H1 (cell line): ENCODE measurements around the gene LDAH. TPM values are rescaled to one million over a fixed set of nuclear protein-coding genes. Genes with fewer than 3 reads are reported as not detected.

Source experiments
- CTCF ChIA-PET: fragments of 300-600 bp; sonication (Branson Sonifier 250); formaldehyde crosslinking; loops from one replicate; lab custom pipeline; 2021; ENCODE audit not compliant: partially characterized antibody; lab: Charles Lee
- POLR2A ChIA-PET: fragments of 300-600 bp; sonication (Branson Sonifier 250); formaldehyde crosslinking; loops from one replicate; lab custom pipeline; 2021; ENCODE audit warnings: inconsistent platforms; ENCODE audit not compliant: partially characterized antibody; lab: Charles Lee
- DNase-seq, 2 experiments: peaks; one replicate each; pipeline versions ENCODE4 v3.0.0 to v3.0.0-alpha.2; 2010 to 2022; ENCODE audit warnings: low spot score in 2 of 2, low read depth in 1 of 2, mixed read lengths in 1 of 2
- FAIRE-seq: peaks from 2 replicates; lab custom pipeline; 2011; peaks lifted over from hg19 to GRCh38; lab: Jason Lieb, UNC
- H2AFZ ChIP-seq: 2 replicates; pipeline ENCODE4 v1.8.1; 2012; ENCODE audit warnings: low read length, inconsistent platforms
- H2AK5ac ChIP-seq: 2 replicates; pipeline ENCODE4 v1.6.1; 2013; ENCODE audit warnings: low read depth, low read length
- H2BK120ac ChIP-seq: replicated peaks from 2 replicates; pipeline ENCODE3; 2013; ENCODE audit warnings: low read depth, low read length, inconsistent platforms
- H2BK12ac ChIP-seq: 2 replicates; pipeline ENCODE4 v1.6.1; 2013; ENCODE audit warnings: low read depth, low read length
- H2BK15ac ChIP-seq: 2 replicates; pipeline ENCODE4 v1.6.1; 2013; ENCODE audit warnings: low read length
- H2BK20ac ChIP-seq: 2 replicates; pipeline ENCODE4 v1.6.1; 2013; ENCODE audit warnings: low read length
- H2BK5ac ChIP-seq: 2 replicates; pipeline ENCODE4 v1.6.1; 2013; ENCODE audit warnings: low read depth, low read length
- H3K14ac ChIP-seq: 2 replicates; pipeline ENCODE4 v1.6.1; 2013; ENCODE audit warnings: inconsistent platforms; ENCODE audit not compliant: insufficient read length
- H3K18ac ChIP-seq: 2 replicates; pipeline ENCODE4 v1.6.1; 2013; ENCODE audit warnings: low read length; ENCODE audit errors: extremely low read depth
- H3K23ac ChIP-seq: 2 replicates; pipeline ENCODE4 v1.6.1; 2013; ENCODE audit warnings: inconsistent platforms; ENCODE audit not compliant: insufficient read length
- H3K23me2 ChIP-seq: 2 replicates; pipeline ENCODE4 v1.6.1; 2013; ENCODE audit warnings: low read depth, low read length
- H3K27ac ChIP-seq: 2 replicates; pipeline ENCODE4 v1.6.1; 2011; ENCODE audit warnings: low read depth, low read length, inconsistent platforms
- H3K27me3 ChIP-seq, 4 experiments: replicated peaks in 1 of 4; 1 replicate in 1 of 4; 2 replicates in 3 of 4; pipeline versions ENCODE4 v1.6.1 to v1.8.1; 2011 to 2013; ENCODE audit warnings: low read length in 3 of 4, mild to moderate bottlenecking in 3 of 4, inconsistent platforms in 2 of 4, mixed read lengths in 2 of 4, moderate library complexity in 1 of 4; ENCODE audit not compliant: control insufficient read depth in 3 of 4, insufficient read depth in 3 of 4; ENCODE audit errors: extremely low read depth in 1 of 4
- H3K36me3 ChIP-seq, 4 experiments: 2 replicates each; pipeline versions ENCODE4 v1.6.1 to v1.8.1; 2011 to 2013; ENCODE audit warnings: mild to moderate bottlenecking in 4 of 4, low read length in 3 of 4, moderate library complexity in 2 of 4, control low read depth in 1 of 4, inconsistent platforms in 1 of 4; ENCODE audit not compliant: insufficient read depth in 4 of 4, control insufficient read depth in 2 of 4
- H3K4ac ChIP-seq: replicated peaks from 2 replicates; pipeline ENCODE3; 2013; ENCODE audit warnings: low read length, low read depth, mixed read lengths, inconsistent platforms; ENCODE audit not compliant: insufficient read length
- H3K4me1 ChIP-seq, 4 experiments: replicated peaks in 1 of 4; 1 replicate in 1 of 4; 2 replicates in 3 of 4; pipeline versions ENCODE4 v1.6.1 to v1.8.1; 2011 to 2013; ENCODE audit warnings: low read length in 3 of 4, inconsistent platforms in 2 of 4, mixed read lengths in 1 of 4; ENCODE audit not compliant: insufficient read depth in 4 of 4, control insufficient read depth in 3 of 4
- H3K4me2 ChIP-seq, 2 experiments: 2 replicates each; pipeline versions ENCODE4 v1.6.1 to v1.8.1; 2011 to 2013; ENCODE audit warnings: low read depth in 2 of 2, low read length in 2 of 2, control low read depth in 1 of 2, inconsistent platforms in 1 of 2, mild to moderate bottlenecking in 1 of 2; ENCODE audit not compliant: insufficient read depth in 1 of 2
- H3K4me3 ChIP-seq, 4 experiments: fragments of 200-600, 300-600 bp in 1 of 4; sonication (generic), shearing (Covaris generic), sonication (Bioruptor Twin) in 1 of 4; 2 replicates each; pipeline versions ENCODE4 v1.5.1 to v1.8.1; 2011 to 2016; ENCODE audit warnings: low read length in 4 of 4, low read depth in 3 of 4, control low read depth in 2 of 4, inconsistent platforms in 2 of 4, mild to moderate bottlenecking in 2 of 4, mixed read lengths in 1 of 4, moderate library complexity in 1 of 4; ENCODE audit not compliant: insufficient read depth in 2 of 4; ENCODE audit errors: extremely low read depth in 1 of 4
- H3K56ac ChIP-seq: replicated peaks from 2 replicates; pipeline ENCODE3; 2013; ENCODE audit warnings: low read depth, mild to moderate bottlenecking, mixed read lengths, low read length, inconsistent platforms; ENCODE audit not compliant: insufficient read length
- H3K79me1 ChIP-seq: 2 replicates; pipeline ENCODE4 v1.6.1; 2013; ENCODE audit warnings: low read depth, low read length, control low read depth
- H3K79me2 ChIP-seq, 2 experiments: 2 replicates each; pipeline versions ENCODE4 v1.6.1 to v1.8.1; 2012 to 2013; ENCODE audit warnings: low read length in 2 of 2, mild to moderate bottlenecking in 2 of 2, inconsistent platforms in 1 of 2; ENCODE audit not compliant: insufficient read depth in 2 of 2, control insufficient read depth in 1 of 2
- H3K9ac ChIP-seq, 4 experiments: replicated peaks in 1 of 4; 1 replicate in 1 of 4; 2 replicates in 3 of 4; pipeline versions ENCODE4 v1.6.1 to v1.8.1; 2011 to 2013; ENCODE audit warnings: low read depth in 3 of 4, low read length in 3 of 4, control low read depth in 2 of 4, mild to moderate bottlenecking in 2 of 4, moderate library complexity in 2 of 4, inconsistent platforms in 1 of 4; ENCODE audit errors: extremely low read depth in 1 of 4
- H3K9me3 ChIP-seq, 2 experiments: 2 replicates each; pipeline versions ENCODE4 v1.6.1 to v1.8.1; 2012 to 2013; ENCODE audit warnings: mild to moderate bottlenecking in 2 of 2, moderate library complexity in 2 of 2, control low read depth in 1 of 2, inconsistent platforms in 1 of 2, low read depth in 1 of 2, low read length in 1 of 2, mixed read lengths in 1 of 2; ENCODE audit not compliant: insufficient read depth in 2 of 2
- H4K20me1 ChIP-seq, 2 experiments: replicated peaks in 1 of 2; 2 replicates each; pipeline versions ENCODE3 to v1.8.1; 2011 to 2013; ENCODE audit warnings: inconsistent platforms in 2 of 2, low read length in 2 of 2, mild to moderate bottlenecking in 1 of 2; ENCODE audit not compliant: insufficient read depth in 2 of 2, control insufficient read depth in 1 of 2
- H4K5ac ChIP-seq: 2 replicates; pipeline ENCODE4 v1.6.1; 2013; ENCODE audit warnings: low read length, low read depth, mixed read lengths, inconsistent platforms; ENCODE audit not compliant: insufficient read length
- H4K8ac ChIP-seq: 2 replicates; pipeline ENCODE4 v1.8.0; 2013; ENCODE audit warnings: mild to moderate bottlenecking, moderate library complexity, low read length, inconsistent platforms; ENCODE audit not compliant: insufficient read depth; ENCODE audit errors: extremely low read depth
- H4K91ac ChIP-seq: replicated peaks from 2 replicates; pipeline ENCODE3; 2013; ENCODE audit warnings: low read length, mixed read lengths, inconsistent platforms; ENCODE audit not compliant: insufficient read length
- BCL11A ChIP-seq, 2 experiments: IDR thresholded peaks; one replicate each; pipeline ENCODE4 v1.6.1; 2011; ENCODE audit warnings: low read depth in 2 of 2, low read length in 2 of 2, mild to moderate bottlenecking in 2 of 2
- CREB1 ChIP-seq: IDR thresholded peaks from 2 replicates; pipeline ENCODE4 v1.6.1; 2012; ENCODE audit warnings: inconsistent platforms
- POLR2AphosphoS5 ChIP-seq: IDR thresholded peaks from 2 replicates; pipeline ENCODE4 v1.6.1; 2011; ENCODE audit warnings: low read depth, low read length
- RNF2 ChIP-seq: fragments of 200-900, 300-1000 bp; sonication (generic); IDR thresholded peaks from 2 replicates; pipeline ENCODE4 v1.7.1; 2016; ENCODE audit warnings: borderline replicate concordance, low read depth, mild to moderate bottlenecking, antibody characterized with exemption, low read length; ENCODE audit not compliant: poor library complexity, severe bottlenecking; ENCODE audit errors: missing control alignments
- SP2 ChIP-seq: IDR thresholded peaks from 2 replicates; pipeline ENCODE4 v1.6.1; 2012; ENCODE audit warnings: mild to moderate bottlenecking, low read length, inconsistent platforms
- TAF7 ChIP-seq: optimal IDR thresholded peaks from 2 replicates; pipeline ENCODE3; 2011; ENCODE audit warnings: low read depth, mild to moderate bottlenecking, inconsistent platforms, low read length, moderate library complexity, borderline replicate concordance
- YY1 ChIP-seq: IDR thresholded peaks from 2 replicates; pipeline ENCODE4 v1.6.1; 2011; ENCODE audit warnings: low read depth, mild to moderate bottlenecking, low read length
- whole genome bisulfite sequencing, 2 experiments: shearing (Covaris generic) in 1 of 2; methylation state at CpG; one replicate each; pipeline versions ENCODE4 v1.1.6 to v1.1.7; 2013 to 2015; ENCODE audit warnings: low lambda C conversion rate in 2 of 2, mixed read lengths in 2 of 2, inconsistent platforms in 1 of 2, low coverage in 1 of 2, missing lambda C conversion rate in 1 of 2; ENCODE audit not compliant: insufficient replicate concordance in 2 of 2, insufficient coverage in 1 of 2, insufficient read length in 1 of 2; ENCODE audit errors: extremely low coverage in 1 of 2, missing lambda C conversion rate in 1 of 2; 5-methylcytosine and 5-hydroxymethylcytosine counted together
- polyA plus RNA-seq, 7 experiments: library from polyadenylated mRNA; depleted of rRNA in 3 of 7; stranded (reverse) in 5 of 7; unstranded in 2 of 7; fragments of >200 nt in 5 of 7; fragments of 200-250 nt in 2 of 7; gene quantifications; 1 replicate in 5 of 7; 2 replicates in 1 of 7; 4 replicates in 1 of 7; pipeline versions ENCODE4 v1.2.1 to v1.2.3, GENCODE V29; 2011 to 2013; ENCODE audit warnings: missing spikeins in 2 of 7, mixed read lengths in 2 of 7
- total RNA-seq: library from RNA; stranded (reverse); fragmentation: NEBNext Ultra II Directional; extraction: Animal tissue kit (Norgen Biotek cat#: 25700); gene quantifications from 2 replicates; pipeline ENCODE4 v1.2.1, GENCODE V29; 2021

LDAH gene
- total and polyA plus RNA-seq, 2 of the 8 experiments (the other 6 are each of a cell fraction or from before 2014, with no cell fraction given), result 10.9 to 26.3 TPM

- CTCF ChIA-PET, result interaction anchor here (0.6 to 1.7 kb wide), 5 partner anchors 10 to 219 kb away, joined by 3 to 5 read pairs (median 4); no protein-coding TSS in a partner anchor
Observed at GRCh38 chr2:20744366-20745335, 78.2 kb downstream of the LDAH start.

More at GRCh38 chr2:20744366-20745335, 78.2 kb downstream of the LDAH start:
- Histone ChIP-seq H2BK120ac (no peak overlapping the region), H3K4me2 (no peak overlapping the region), H3K79me2 (no peaks in the 10 kb centered on the region), H3K56ac (no peak overlapping the region), H3K4me3 (no peak overlapping the region), H3K27me3 (no peaks in the 10 kb centered on the region), H3K4me1 (no peaks in the 10 kb centered on the region), H3K4ac (no peak overlapping the region), H2AK5ac (no peak overlapping the region)
- WGBS, 2 experiments, result 90% methylated on average over 2 of the region's 2 CpGs; no CpG with 5 or more reads in 1 of the 2 experiments
- no peak for DNase-seq
- FAIRE-seq, result no peak
- TF ChIP-seq YY1 (no peak), BCL11A (IDR thresholded peaks at IDR 0.05; ENCODE audit: low read depth in 2 of 2, low read length in 2 of 2) (no peak), POLR2AphosphoS5 (no peak), RNF2 (no peak), CREB1 (no peak), TAF7 (no peak), SP2 (no peak)
- TF ChIP-seq, all 59 proteins: peak for 0
- no peak overlapping the region for H4K5ac ChIP-seq
- no peaks in the 10 kb centered on the region for H3K23me2 ChIP-seq
- H2BK20ac ChIP-seq, result no peak overlapping the region
- H2BK12ac ChIP-seq, result no peak overlapping the region
- H3K18ac ChIP-seq, result no peak overlapping the region
- H4K8ac ChIP-seq, result no peak overlapping the region
- no peak overlapping the region for H3K23ac ChIP-seq
- no peak overlapping the region for H3K14ac ChIP-seq
- H3K79me1 ChIP-seq, result no peaks in the 10 kb centered on the region
- no peak overlapping the region for H2BK15ac ChIP-seq
- no peak overlapping the region for H2BK5ac ChIP-seq
- H4K20me1 ChIP-seq, result peaks cover 0 to 2% of the 10 kb centered on the region in 2 experiments
- no peak overlapping the region for H2AFZ ChIP-seq
- POLR2A ChIA-PET, result no interaction called here
- H4K91ac ChIP-seq, result no peak overlapping the region
- no peak overlapping the region for H3K9ac ChIP-seq
- H3K36me3 ChIP-seq, result no peaks in the 10 kb centered on the region
- no peak overlapping the region for H3K27ac ChIP-seq
- H3K9me3 ChIP-seq, result no peaks in the 10 kb centered on the region
